ENCODE data around the gene TOMT. TPM values are rescaled to one million over a fixed set of nuclear protein-coding genes. Genes with fewer than 3 reads are reported as not detected.

TOMT gene
- total and polyA plus RNA-seq, 2 of the 13 experiments (the other 11 are each of a cell fraction or from before 2014, with no cell fraction given) = not detected

GRCh38 chr11:72112143-72112977 is 6.6 kb downstream of the TOMT start, which contains the start of gene ANAPC15 (continued):
- 0 out of 2 replicates have a peak, but pooled peaks have one; percentile 32 for TF ChIP-seq ZBTB26 (CRISPR knock-in tag; IDR thresholded peaks at IDR 0.05; ENCODE audit: borderline replicate concordance)
- TF ChIP-seq IKZF4 (CRISPR knock-in tag; IDR thresholded peaks at IDR 0.05; ENCODE audit: borderline replicate concordance, low read depth, not compliant biosample characterization) = no peak
- 0 out of 2 replicates have a peak, but pooled peaks have one; percentile 12 for TF ChIP-seq STAG1 (CRISPR knock-in tag; IDR thresholded peaks at IDR 0.05)
- TF ChIP-seq ZBTB14 (CRISPR knock-in tag; IDR thresholded peaks at IDR 0.05) = no peak; the same call in 1 of the 2 replicates
- TF ChIP-seq ZNF687 (CRISPR knock-in tag; IDR thresholded peaks at IDR 0.05) = peak; percentile 86
- peak; percentile 98 for TF ChIP-seq POLR2AphosphoS5 (IDR thresholded peaks at IDR 0.05; ENCODE audit: low read depth, low read length)
- TF ChIP-seq HES4 (CRISPR knock-in tag; IDR thresholded peaks at IDR 0.05; ENCODE audit: borderline replicate concordance) = no peak
- no peak for TF ChIP-seq KLF9 (CRISPR knock-in tag; IDR thresholded peaks at IDR 0.05; ENCODE audit: low read depth)
- TF ChIP-seq CREB3 (CRISPR knock-in tag; IDR thresholded peaks at IDR 0.05) = peak; percentile 76; the same call in 1 of the 2 replicates
- peak; percentile 77; the same call in 1 of the 2 replicates for TF ChIP-seq KLF6 (CRISPR knock-in tag; IDR thresholded peaks at IDR 0.05)
- no peak for TF ChIP-seq ZNF740 (CRISPR knock-in tag; IDR thresholded peaks at IDR 0.05)
- TF ChIP-seq ZFP62 (CRISPR knock-in tag; IDR thresholded peaks at IDR 0.05) = no peak
- TF ChIP-seq DNMT3B (CRISPR knock-in tag; conservative IDR thresholded peaks at IDR 0.05) = peak; percentile 80; the same call in 1 of the 2 replicates
- no peak for TF ChIP-seq JDP2 (CRISPR knock-in tag; IDR thresholded peaks at IDR 0.05; ENCODE audit: borderline replicate concordance)
- TF ChIP-seq TFDP2 (CRISPR knock-in tag; IDR thresholded peaks at IDR 0.05) = peak; percentile 94
- TF ChIP-seq MED8 (CRISPR knock-in tag; IDR thresholded peaks at IDR 0.05; ENCODE audit: insufficient replicate concordance) = no peak
- TF ChIP-seq ZSCAN9 (CRISPR knock-in tag; IDR thresholded peaks at IDR 0.05; ENCODE audit: borderline replicate concordance) = no peak
- no peak for TF ChIP-seq ZBTB8A (CRISPR knock-in tag; IDR thresholded peaks at IDR 0.05; ENCODE audit: borderline replicate concordance, low read depth)
- no peak; the same call in 1 of the 2 replicates for TF ChIP-seq NR2F2 (IDR thresholded peaks at IDR 0.05; ENCODE audit: borderline replicate concordance, low read depth)

Measured in HepG2 (cell line).